SU-DHL-6 (cell line): Measurements from ENCODE around the gene MYL9.

ENCODE experiments used
- H2AFZ ChIP-seq: fragments of 200-600 bp; sonication (generic); 2 replicates; pipeline ENCODE4 v1.6.1; 2014; ENCODE audit warnings: low read depth, mild to moderate bottlenecking, moderate library complexity, mixed read lengths, antibody characterized with exemption, low read length; ENCODE audit not compliant: severe bottlenecking
- H3F3A ChIP-seq: fragments of 200-600 bp; shearing (Covaris generic); 2 replicates; pipeline ENCODE4 v1.6.0; 2016; ENCODE audit warnings: antibody characterized with exemption, mild to moderate bottlenecking; ENCODE audit not compliant: insufficient read depth
- H3K27ac ChIP-seq: fragments of 200-600 bp; sonication (generic); 2 replicates; pipeline ENCODE4 v1.5.1; 2016; ENCODE audit warnings: low read depth, mild to moderate bottlenecking, low read length, moderate library complexity, mixed read lengths
- H3K27me3 ChIP-seq: fragments of 200-600 bp; sonication (generic), shearing (Covaris generic); 2 replicates; pipeline ENCODE4 v1.6.0; 2014; ENCODE audit warnings: mild to moderate bottlenecking, low read length
- H3K36me3 ChIP-seq: fragments of 200-600 bp; sonication (generic); 2 replicates; pipeline ENCODE4 v1.6.1; 2014; ENCODE audit warnings: mild to moderate bottlenecking, low read length, mixed read lengths
- H3K4me2 ChIP-seq: fragments of 300-600, 200-600 bp; shearing (Covaris generic), sonication (generic); 2 replicates; pipeline ENCODE4 v1.6.0; 2014; ENCODE audit warnings: low read length, low read depth, mild to moderate bottlenecking; ENCODE audit not compliant: poor library complexity, severe bottlenecking
- H3K4me3 ChIP-seq: fragments of 200-600 bp; sonication (generic); 2 replicates; pipeline ENCODE4 v1.5.1; 2014; ENCODE audit warnings: antibody characterized with exemption, low read length, mild to moderate bottlenecking, mixed read lengths; ENCODE audit not compliant: insufficient read depth, poor library complexity, severe bottlenecking
- H3K79me2 ChIP-seq: fragments of 200-600 bp; sonication (generic); 2 replicates; pipeline ENCODE4 v1.6.1; 2014; ENCODE audit warnings: mild to moderate bottlenecking, low read length, moderate library complexity; ENCODE audit not compliant: insufficient read depth
- H3K9ac ChIP-seq: fragments of 200-600 bp; sonication (generic); 2 replicates; pipeline ENCODE4 v1.7.0; 2014; ENCODE audit warnings: mild to moderate bottlenecking, low read length
- H3K9me2 ChIP-seq: fragments of 200-600 bp; sonication (generic); replicated peaks from 2 replicates; pipeline ENCODE4 v1.6.1; 2014; ENCODE audit warnings: low read length; ENCODE audit not compliant: insufficient read depth
- H3K9me3 ChIP-seq: fragments of 200-600 bp; sonication (generic); 2 replicates; pipeline ENCODE4 v1.6.1; 2014; ENCODE audit warnings: low read length, mixed read lengths; ENCODE audit not compliant: insufficient read depth
- H4K20me1 ChIP-seq: fragments of 200-600 bp; sonication (generic); 2 replicates; pipeline ENCODE4 v1.6.1; 2014; ENCODE audit warnings: low read depth, mild to moderate bottlenecking, antibody characterized with exemption, low read length, moderate library complexity, mixed read lengths
- CTCF ChIP-seq: fragments of 200-600 bp; sonication (generic); IDR thresholded peaks from one replicate; pipeline ENCODE4 v1.5.1; 2017; ENCODE audit warnings: antibody characterized with exemption, mild to moderate bottlenecking, low read length, moderate library complexity; ENCODE audit not compliant: insufficient read depth, poor library complexity, severe bottlenecking
- EZH2phosphoT487 ChIP-seq: fragments of 200-600 bp; sonication (generic), shearing (Covaris generic); conservative IDR thresholded peaks from 2 replicates; pipeline ENCODE4 v1.6.1; 2018; ENCODE audit warnings: mild to moderate bottlenecking, antibody characterized with exemption, low read length, moderate library complexity, mixed read lengths

The MYL9 gene

GRCh38 chr20:36572701-36573102 is 31.4 kb downstream of the MYL9 start:
- no peaks in the 10 kb centered on the region for H3K36me3 ChIP-seq
- no peaks in the 10 kb centered on the region for H3K9me2 ChIP-seq
- H3K9me3 ChIP-seq, result no peaks in the 10 kb centered on the region
- no peaks in the 10 kb centered on the region for H3K27me3 ChIP-seq
- H3K9ac ChIP-seq, result peak overlapping the region; percentile 99
- H3K4me3 ChIP-seq, result peak overlapping the region; percentile 60
- H3F3A ChIP-seq, result peaks cover 20% of the 10 kb centered on the region
- H4K20me1 ChIP-seq, result 0 out of 2 replicates have a peak, but pooled peaks cover 3% of the 10 kb centered on the region
- peak overlapping the region; percentile 27 for H3K27ac ChIP-seq
- TF ChIP-seq CTCF (no peak), EZH2phosphoT487 (no peak)
- H3K4me2 ChIP-seq, result peak overlapping the region; percentile 79
- peaks cover 40% of the 10 kb centered on the region for H3K79me2 ChIP-seq
- H2AFZ ChIP-seq, result peak overlapping the region; percentile 93

GRCh38 chr20:36573103-36573797 is 31.9 kb downstream of the MYL9 start, which contains the start of gene TGIF2:
Gene TGIF2 (plus strand): TSS chr20:36573597. CDS start chr20:36578775, 5,178 bp downstream.
- Histone ChIP-seq H3K79me2 (peaks cover 46% of the 10 kb centered on the region), H3K27ac (peak within 1 kb of the TSS; percentile 75), H3K9me3 (no peaks in the 10 kb centered on the region), H2AFZ (peak within 1 kb of the TSS; percentile 93), H3K4me3 (peak within 1 kb of the TSS; percentile 97), H3K4me2 (peak within 1 kb of the TSS; percentile 79), H3K9me2 (no peaks in the 10 kb centered on the region), H3F3A (peaks cover 20% of the 10 kb centered on the region), H3K36me3 (no peaks in the 10 kb centered on the region), H3K27me3 (no peaks in the 10 kb centered on the region), H4K20me1 (0 out of 2 replicates have a peak, but pooled peaks cover 3% of the 10 kb centered on the region), H3K9ac (peak within 1 kb of the TSS; percentile 99)
- TF ChIP-seq CTCF, result no peak
- TF ChIP-seq EZH2phosphoT487, result no peak

GRCh38 chr20:36573798-36574365 is 32.6 kb downstream of the MYL9 start:
- H3K27ac ChIP-seq, result peak overlapping the region; percentile 75
- H3F3A ChIP-seq, result peaks cover 20% of the 10 kb centered on the region
- TF ChIP-seq CTCF (no peak), EZH2phosphoT487 (no peak)
- H3K9me3 ChIP-seq, result no peaks in the 10 kb centered on the region
- peak overlapping the region; percentile 67 for H2AFZ ChIP-seq
- peak overlapping the region; percentile 99 for H3K9ac ChIP-seq
- peaks cover 51% of the 10 kb centered on the region for H3K79me2 ChIP-seq
- H3K9me2 ChIP-seq, result no peaks in the 10 kb centered on the region
- H4K20me1 ChIP-seq, result 0 out of 2 replicates have a peak, but pooled peaks cover 3% of the 10 kb centered on the region
- peak overlapping the region; percentile 97 for H3K4me3 ChIP-seq
- H3K36me3 ChIP-seq, result no peaks in the 10 kb centered on the region
- H3K4me2 ChIP-seq, result peak overlapping the region; percentile 67
- H3K27me3 ChIP-seq, result no peaks in the 10 kb centered on the region
